ENCODE measurements around the gene MPP4. TPM values are rescaled to one million over a fixed set of nuclear protein-coding genes. Genes with fewer than 3 reads are reported as not detected.

Gene MPP4
- total and polyA plus RNA-seq, 2 of the 13 experiments (the other 11 are each of a cell fraction or from before 2014, with no cell fraction given) = not detected

DNA sequence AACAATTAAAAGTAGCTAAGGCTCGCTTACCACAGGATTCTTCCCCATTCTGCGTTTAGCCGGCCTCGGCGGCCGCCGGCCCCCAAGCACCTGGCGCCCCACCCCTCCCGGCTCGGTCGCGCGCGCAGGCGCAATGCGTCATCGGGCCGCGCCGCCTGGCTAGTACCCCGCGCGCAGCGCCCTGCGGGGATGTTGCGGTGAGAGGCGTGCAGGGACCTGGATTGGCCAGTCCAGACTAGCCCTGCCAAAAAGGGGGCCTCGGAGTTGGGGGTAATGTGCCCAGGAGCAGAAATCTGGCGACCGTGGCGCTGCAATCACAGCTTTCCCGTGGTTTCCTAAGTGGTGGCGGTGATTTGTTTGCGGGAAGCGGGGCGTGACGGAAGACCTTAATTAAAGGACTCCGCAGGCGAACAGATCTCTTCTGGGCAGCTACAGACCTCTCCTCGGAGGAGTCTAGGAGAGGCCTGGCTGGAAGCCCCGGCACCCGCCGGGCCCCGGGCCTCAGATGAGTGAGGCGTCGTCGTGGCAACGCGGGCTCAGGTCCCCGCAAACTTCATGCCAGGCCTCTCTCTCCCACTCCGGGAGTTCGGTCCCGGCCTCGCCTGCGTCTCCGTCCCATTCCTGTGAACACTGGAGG is 55.7 kb downstream of the MPP4 start (continued):
- TF ChIP-seq ZNF772 (CRISPR knock-in tag; IDR thresholded peaks at IDR 0.05) = peak; percentile 26; the same call in 1 of the 2 replicates
- TF ChIP-seq ZNF549 (CRISPR knock-in tag; IDR thresholded peaks at IDR 0.05) = no peak
- no peak for TF ChIP-seq GTF3A (CRISPR knock-in tag; conservative IDR thresholded peaks at IDR 0.05)
- TF ChIP-seq ZNF282 (IDR thresholded peaks at IDR 0.05; ENCODE audit: partially characterized antibody) = no peak
- TF ChIP-seq YY1 (IDR thresholded peaks at IDR 0.05; ENCODE audit: insufficient read depth, insufficient replicate concordance, low read depth, low read length) = peak; percentile 48
- TF ChIP-seq RBM22 (optimal IDR thresholded peaks at IDR 0.05; ENCODE audit: low read length) = no peak
- no peak for TF ChIP-seq HHEX (CRISPR knock-in tag; IDR thresholded peaks at IDR 0.05)
- TF ChIP-seq MTA3 (CRISPR knock-in tag; IDR thresholded peaks at IDR 0.05) = 0 out of 2 replicates have a peak, but pooled peaks have one; percentile 37
- peak; percentile 73; the same call in 1 of the 2 replicates for TF ChIP-seq ZNF788 (CRISPR knock-in tag; IDR thresholded peaks at IDR 0.05; ENCODE audit: borderline replicate concordance)
- no peak for TF ChIP-seq ATRX (CRISPR knock-in tag; IDR thresholded peaks at IDR 0.05; ENCODE audit: borderline replicate concordance)
- TF ChIP-seq, protein P1, sequence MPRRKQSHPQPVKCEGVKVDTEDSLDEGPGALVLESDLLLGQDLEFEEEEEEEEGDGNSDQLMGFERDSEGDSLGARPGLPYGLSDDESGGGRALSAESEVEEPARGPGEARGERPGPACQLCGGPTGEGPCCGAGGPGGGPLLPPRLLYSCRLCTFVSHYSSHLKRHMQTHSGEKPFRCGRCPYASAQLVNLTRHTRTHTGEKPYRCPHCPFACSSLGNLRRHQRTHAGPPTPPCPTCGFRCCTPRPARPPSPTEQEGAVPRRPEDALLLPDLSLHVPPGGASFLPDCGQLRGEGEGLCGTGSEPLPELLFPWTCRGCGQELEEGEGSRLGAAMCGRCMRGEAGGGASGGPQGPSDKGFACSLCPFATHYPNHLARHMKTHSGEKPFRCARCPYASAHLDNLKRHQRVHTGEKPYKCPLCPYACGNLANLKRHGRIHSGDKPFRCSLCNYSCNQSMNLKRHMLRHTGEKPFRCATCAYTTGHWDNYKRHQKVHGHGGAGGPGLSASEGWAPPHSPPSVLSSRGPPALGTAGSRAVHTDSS (CRISPR knock-in tag; conservative IDR thresholded peaks at IDR 0.05) = no peak
- no peak for TF ChIP-seq ZNF17 (CRISPR knock-in tag; IDR thresholded peaks at IDR 0.05)
- TF ChIP-seq ZIK1 (CRISPR knock-in tag; IDR thresholded peaks at IDR 0.05; ENCODE audit: borderline replicate concordance, low read depth) = peak; percentile 78; the same call in 1 of the 2 replicates
- peak; percentile 87 for TF ChIP-seq EED (CRISPR knock-in tag; IDR thresholded peaks at IDR 0.05)
- TF ChIP-seq, protein P2, sequence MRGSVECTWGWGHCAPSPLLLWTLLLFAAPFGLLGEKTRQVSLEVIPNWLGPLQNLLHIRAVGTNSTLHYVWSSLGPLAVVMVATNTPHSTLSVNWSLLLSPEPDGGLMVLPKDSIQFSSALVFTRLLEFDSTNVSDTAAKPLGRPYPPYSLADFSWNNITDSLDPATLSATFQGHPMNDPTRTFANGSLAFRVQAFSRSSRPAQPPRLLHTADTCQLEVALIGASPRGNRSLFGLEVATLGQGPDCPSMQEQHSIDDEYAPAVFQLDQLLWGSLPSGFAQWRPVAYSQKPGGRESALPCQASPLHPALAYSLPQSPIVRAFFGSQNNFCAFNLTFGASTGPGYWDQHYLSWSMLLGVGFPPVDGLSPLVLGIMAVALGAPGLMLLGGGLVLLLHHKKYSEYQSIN (CRISPR knock-in tag; IDR thresholded peaks at IDR 0.05; ENCODE audit: borderline replicate concordance) = no peak
- TF ChIP-seq KDM3A (CRISPR knock-in tag; IDR thresholded peaks at IDR 0.05; ENCODE audit: low read depth) = 0 out of 2 replicates have a peak, but pooled peaks have one; percentile 79
- TF ChIP-seq, protein P3, sequence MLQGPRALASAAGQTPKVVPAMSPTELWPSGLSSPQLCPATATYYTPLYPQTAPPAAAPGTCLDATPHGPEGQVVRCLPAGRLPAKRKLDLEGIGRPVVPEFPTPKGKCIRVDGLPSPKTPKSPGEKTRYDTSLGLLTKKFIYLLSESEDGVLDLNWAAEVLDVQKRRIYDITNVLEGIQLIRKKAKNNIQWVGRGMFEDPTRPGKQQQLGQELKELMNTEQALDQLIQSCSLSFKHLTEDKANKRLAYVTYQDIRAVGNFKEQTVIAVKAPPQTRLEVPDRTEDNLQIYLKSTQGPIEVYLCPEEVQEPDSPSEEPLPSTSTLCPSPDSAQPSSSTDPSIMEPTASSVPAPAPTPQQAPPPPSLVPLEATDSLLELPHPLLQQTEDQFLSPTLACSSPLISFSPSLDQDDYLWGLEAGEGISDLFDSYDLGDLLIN (CRISPR knock-in tag; IDR thresholded peaks at IDR 0.05; ENCODE audit: borderline replicate concordance) = 0 out of 2 replicates have a peak, but pooled peaks have one; percentile 55
- no peak for TF ChIP-seq ARNT (IDR thresholded peaks at IDR 0.05)
- TF ChIP-seq ZNF101 (CRISPR knock-in tag; IDR thresholded peaks at IDR 0.05; ENCODE audit: borderline replicate concordance, low read depth) = no peak
- TF ChIP-seq, protein P4, sequence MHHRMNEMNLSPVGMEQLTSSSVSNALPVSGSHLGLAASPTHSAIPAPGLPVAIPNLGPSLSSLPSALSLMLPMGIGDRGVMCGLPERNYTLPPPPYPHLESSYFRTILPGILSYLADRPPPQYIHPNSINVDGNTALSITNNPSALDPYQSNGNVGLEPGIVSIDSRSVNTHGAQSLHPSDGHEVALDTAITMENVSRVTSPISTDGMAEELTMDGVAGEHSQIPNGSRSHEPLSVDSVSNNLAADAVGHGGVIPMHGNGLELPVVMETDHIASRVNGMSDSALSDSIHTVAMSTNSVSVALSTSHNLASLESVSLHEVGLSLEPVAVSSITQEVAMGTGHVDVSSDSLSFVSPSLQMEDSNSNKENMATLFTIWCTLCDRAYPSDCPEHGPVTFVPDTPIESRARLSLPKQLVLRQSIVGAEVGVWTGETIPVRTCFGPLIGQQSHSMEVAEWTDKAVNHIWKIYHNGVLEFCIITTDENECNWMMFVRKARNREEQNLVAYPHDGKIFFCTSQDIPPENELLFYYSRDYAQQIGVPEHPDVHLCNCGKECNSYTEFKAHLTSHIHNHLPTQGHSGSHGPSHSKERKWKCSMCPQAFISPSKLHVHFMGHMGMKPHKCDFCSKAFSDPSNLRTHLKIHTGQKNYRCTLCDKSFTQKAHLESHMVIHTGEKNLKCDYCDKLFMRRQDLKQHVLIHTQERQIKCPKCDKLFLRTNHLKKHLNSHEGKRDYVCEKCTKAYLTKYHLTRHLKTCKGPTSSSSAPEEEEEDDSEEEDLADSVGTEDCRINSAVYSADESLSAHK (CRISPR knock-in tag; IDR thresholded peaks at IDR 0.05; ENCODE audit: borderline replicate concordance) = no peak
- TF ChIP-seq, protein P5, sequence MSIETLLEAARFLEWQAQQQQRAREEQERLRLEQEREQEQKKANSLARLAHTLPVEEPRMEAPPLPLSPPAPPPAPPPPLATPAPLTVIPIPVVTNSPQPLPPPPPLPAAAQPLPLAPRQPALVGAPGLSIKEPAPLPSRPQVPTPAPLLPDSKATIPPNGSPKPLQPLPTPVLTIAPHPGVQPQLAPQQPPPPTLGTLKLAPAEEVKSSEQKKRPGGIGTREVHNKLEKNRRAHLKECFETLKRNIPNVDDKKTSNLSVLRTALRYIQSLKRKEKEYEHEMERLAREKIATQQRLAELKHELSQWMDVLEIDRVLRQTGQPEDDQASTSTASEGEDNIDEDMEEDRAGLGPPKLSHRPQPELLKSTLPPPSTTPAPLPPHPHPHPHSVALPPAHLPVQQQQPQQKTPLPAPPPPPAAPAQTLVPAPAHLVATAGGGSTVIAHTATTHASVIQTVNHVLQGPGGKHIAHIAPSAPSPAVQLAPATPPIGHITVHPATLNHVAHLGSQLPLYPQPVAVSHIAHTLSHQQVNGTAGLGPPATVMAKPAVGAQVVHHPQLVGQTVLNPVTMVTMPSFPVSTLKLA (IDR thresholded peaks at IDR 0.05) = peak; percentile 51
- peak; percentile 63; the same call in 1 of the 2 replicates for TF ChIP-seq ZNF766 (CRISPR knock-in tag; IDR thresholded peaks at IDR 0.05; ENCODE audit: borderline replicate concordance)
- no peak for TF ChIP-seq ZNF615 (CRISPR knock-in tag; IDR thresholded peaks at IDR 0.05; ENCODE audit: borderline replicate concordance)
